ENCODE data around the gene PLA2G4D.

The PLA2G4D gene

DNA sequence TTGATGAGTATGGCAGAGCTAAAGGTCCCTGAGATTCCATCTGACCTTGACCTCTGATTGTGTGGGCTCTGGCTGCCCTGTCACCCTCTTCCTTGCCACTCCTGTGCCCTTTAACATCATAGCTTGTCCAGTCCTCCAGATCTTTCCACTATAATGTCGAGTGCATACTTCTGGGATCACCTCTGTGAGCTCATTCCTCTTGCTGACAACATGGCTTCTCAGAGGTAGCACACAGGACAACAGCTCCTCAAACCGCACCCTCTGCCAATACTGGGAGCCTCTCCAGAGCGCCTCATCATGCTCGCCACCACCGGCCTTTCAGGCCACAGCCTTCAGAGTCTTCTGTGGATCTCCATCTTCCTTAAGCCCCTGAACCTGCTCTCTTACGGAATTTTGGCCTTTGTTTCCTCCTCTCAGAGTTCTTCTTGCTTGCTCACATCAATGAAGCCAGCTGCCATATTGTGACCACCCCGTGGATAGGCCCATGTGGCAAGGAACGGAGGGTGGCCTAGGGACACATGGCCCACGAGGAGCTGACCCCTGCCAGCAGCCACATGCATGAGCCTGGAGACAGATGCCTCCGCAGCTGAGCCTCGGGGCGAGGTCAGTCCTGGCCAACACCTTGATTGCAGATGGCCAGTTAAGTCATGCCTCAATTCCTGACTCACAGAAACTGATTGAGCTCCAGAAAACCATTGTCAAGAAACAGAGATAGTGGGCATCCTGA is 31.1 kb downstream of the PLA2G4D start:
- H2AFZ ChIP-seq (ENCODE audit: low read depth, low read length) = no peak overlapping the region
- no peak overlapping the region for H3K4me2 ChIP-seq (ENCODE audit: insufficient read depth, low read length)
- H3K27ac ChIP-seq (ENCODE audit: low read length) = no peak overlapping the region
- no peaks in the 10 kb centered on the region for H4K20me1 ChIP-seq (ENCODE audit: insufficient read depth, low read length)
- no peak for ATAC-seq (ENCODE audit: insufficient read depth, low read depth)
- no peak overlapping the region for H3K9ac ChIP-seq (ENCODE audit: low read depth, low read length)
- no peaks in the 10 kb centered on the region for H3K27me3 ChIP-seq (ENCODE audit: insufficient read depth, low read length, poor library complexity)
- no peak for DNase-seq
- TF ChIP-seq, protein P1, sequence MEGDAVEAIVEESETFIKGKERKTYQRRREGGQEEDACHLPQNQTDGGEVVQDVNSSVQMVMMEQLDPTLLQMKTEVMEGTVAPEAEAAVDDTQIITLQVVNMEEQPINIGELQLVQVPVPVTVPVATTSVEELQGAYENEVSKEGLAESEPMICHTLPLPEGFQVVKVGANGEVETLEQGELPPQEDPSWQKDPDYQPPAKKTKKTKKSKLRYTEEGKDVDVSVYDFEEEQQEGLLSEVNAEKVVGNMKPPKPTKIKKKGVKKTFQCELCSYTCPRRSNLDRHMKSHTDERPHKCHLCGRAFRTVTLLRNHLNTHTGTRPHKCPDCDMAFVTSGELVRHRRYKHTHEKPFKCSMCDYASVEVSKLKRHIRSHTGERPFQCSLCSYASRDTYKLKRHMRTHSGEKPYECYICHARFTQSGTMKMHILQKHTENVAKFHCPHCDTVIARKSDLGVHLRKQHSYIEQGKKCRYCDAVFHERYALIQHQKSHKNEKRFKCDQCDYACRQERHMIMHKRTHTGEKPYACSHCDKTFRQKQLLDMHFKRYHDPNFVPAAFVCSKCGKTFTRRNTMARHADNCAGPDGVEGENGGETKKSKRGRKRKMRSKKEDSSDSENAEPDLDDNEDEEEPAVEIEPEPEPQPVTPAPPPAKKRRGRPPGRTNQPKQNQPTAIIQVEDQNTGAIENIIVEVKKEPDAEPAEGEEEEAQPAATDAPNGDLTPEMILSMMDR (IDR thresholded peaks at IDR 0.05; ENCODE audit: borderline replicate concordance, extremely low read depth, low read length, poor library complexity, severe bottlenecking) = no peak
- TF ChIP-seq EZH2 (IDR thresholded peaks at IDR 0.05; ENCODE audit: borderline replicate concordance, low read depth, low read length, severe bottlenecking) = no peak
- no peaks in the 10 kb centered on the region for H3K4me1 ChIP-seq (ENCODE audit: insufficient read depth, low read length)
- H3K9me3 ChIP-seq (ENCODE audit: insufficient read depth, low read length, severe bottlenecking) = no peaks in the 10 kb centered on the region
- no peaks in the 10 kb centered on the region for H3K79me2 ChIP-seq (ENCODE audit: insufficient read depth, low read length)
- no peaks in the 10 kb centered on the region for H3K36me3 ChIP-seq (ENCODE audit: insufficient read depth, low read length)
- no peak overlapping the region for H3K4me3 ChIP-seq (ENCODE audit: low read depth in 1 of 2, low read length in 2 of 2)

GRCh38 chr15:42062284-42062806 is 32.0 kb downstream of the PLA2G4D start:
- DNase-seq (no peak), ATAC-seq (ENCODE audit: insufficient read depth, low read depth) (no peak)
- Histone ChIP-seq H3K4me2 (ENCODE audit: insufficient read depth, low read length) (no peak overlapping the region), H4K20me1 (ENCODE audit: insufficient read depth, low read length) (no peaks in the 10 kb centered on the region), H3K9ac (ENCODE audit: low read depth, low read length) (no peak overlapping the region), H3K36me3 (ENCODE audit: insufficient read depth, low read length) (no peaks in the 10 kb centered on the region), H3K79me2 (ENCODE audit: insufficient read depth, low read length) (no peaks in the 10 kb centered on the region), H3K9me3 (ENCODE audit: insufficient read depth, low read length, severe bottlenecking) (no peaks in the 10 kb centered on the region), H3K27ac (ENCODE audit: low read length) (no peak overlapping the region), H3K4me3 (ENCODE audit: low read depth in 1 of 2, low read length in 2 of 2) (no peak overlapping the region), H2AFZ (ENCODE audit: low read depth, low read length) (no peak overlapping the region), H3K27me3 (ENCODE audit: insufficient read depth, low read length, poor library complexity) (peaks cover 1% of the 10 kb centered on the region), H3K4me1 (ENCODE audit: insufficient read depth, low read length) (no peaks in the 10 kb centered on the region)
- TF ChIP-seq, protein P1 (IDR thresholded peaks at IDR 0.05; ENCODE audit: borderline replicate concordance, extremely low read depth, low read length, poor library complexity, severe bottlenecking) = no peak
- no peak for TF ChIP-seq EZH2 (IDR thresholded peaks at IDR 0.05; ENCODE audit: borderline replicate concordance, low read depth, low read length, severe bottlenecking)

DNA sequence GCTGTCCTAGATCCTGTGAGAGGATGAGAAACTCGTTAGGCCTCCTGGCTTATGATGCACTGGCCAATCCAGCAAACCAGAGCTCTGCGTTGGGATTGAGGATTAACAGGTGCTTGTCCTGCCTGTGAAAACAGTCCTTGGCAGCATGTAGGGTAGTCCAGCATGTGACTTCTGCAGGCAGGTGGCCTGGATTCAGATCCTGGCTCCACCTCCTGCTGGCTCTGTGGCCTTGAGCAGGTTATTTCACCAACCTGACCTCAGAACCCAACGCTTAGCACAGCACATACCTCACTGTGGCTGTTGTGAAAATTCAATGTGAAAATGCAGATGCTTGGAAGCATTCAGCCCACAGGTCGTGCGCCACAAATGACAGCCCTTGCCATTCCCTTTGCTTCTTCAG is 33.6 kb downstream of the PLA2G4D start:
- Histone ChIP-seq H3K79me2 (ENCODE audit: insufficient read depth, low read length) (no peaks in the 10 kb centered on the region), H4K20me1 (ENCODE audit: insufficient read depth, low read length) (no peaks in the 10 kb centered on the region), H3K36me3 (ENCODE audit: insufficient read depth, low read length) (no peaks in the 10 kb centered on the region), H3K4me3 (ENCODE audit: low read depth in 1 of 2, low read length in 2 of 2) (no peak overlapping the region), H3K4me1 (ENCODE audit: insufficient read depth, low read length) (no peaks in the 10 kb centered on the region), H2AFZ (ENCODE audit: low read depth, low read length) (no peak overlapping the region), H3K9me3 (ENCODE audit: insufficient read depth, low read length, severe bottlenecking) (no peaks in the 10 kb centered on the region), H3K27ac (ENCODE audit: low read length) (no peak overlapping the region), H3K9ac (ENCODE audit: low read depth, low read length) (no peak overlapping the region), H3K27me3 (ENCODE audit: insufficient read depth, low read length, poor library complexity) (peaks cover 17% of the 10 kb centered on the region), H3K4me2 (ENCODE audit: insufficient read depth, low read length) (no peak overlapping the region)
- TF ChIP-seq, protein P1 (IDR thresholded peaks at IDR 0.05; ENCODE audit: borderline replicate concordance, extremely low read depth, low read length, poor library complexity, severe bottlenecking) = no peak
- no peak for TF ChIP-seq EZH2 (IDR thresholded peaks at IDR 0.05; ENCODE audit: borderline replicate concordance, low read depth, low read length, severe bottlenecking)
- ATAC-seq (ENCODE audit: insufficient read depth, low read depth) (no peak), DNase-seq (no peak)

All from DND-41 (cell line).